ENCODE results near the gene MYPOP.
A peak's percentile ranks its signal among the peaks of the same experiment; 100 is the strongest.

Gene MYPOP

GRCh38 chr19:45895519-45895972 is 6.9 kb downstream of the MYPOP start:
- H3K27me3 ChIP-seq (ENCODE audit: insufficient read depth, poor library complexity, severe bottlenecking), result no peaks in the 10 kb centered on the region
- no peak overlapping the region for H3K27ac ChIP-seq (replicated peaks)
- DNase-seq (ENCODE audit: low read depth in 1 of 2, low spot score in 1 of 2), result no peak
- no peak overlapping the region for H3K4me3 ChIP-seq (replicated peaks; ENCODE audit: insufficient read depth, low read length)
- TF ChIP-seq, protein P1, sequence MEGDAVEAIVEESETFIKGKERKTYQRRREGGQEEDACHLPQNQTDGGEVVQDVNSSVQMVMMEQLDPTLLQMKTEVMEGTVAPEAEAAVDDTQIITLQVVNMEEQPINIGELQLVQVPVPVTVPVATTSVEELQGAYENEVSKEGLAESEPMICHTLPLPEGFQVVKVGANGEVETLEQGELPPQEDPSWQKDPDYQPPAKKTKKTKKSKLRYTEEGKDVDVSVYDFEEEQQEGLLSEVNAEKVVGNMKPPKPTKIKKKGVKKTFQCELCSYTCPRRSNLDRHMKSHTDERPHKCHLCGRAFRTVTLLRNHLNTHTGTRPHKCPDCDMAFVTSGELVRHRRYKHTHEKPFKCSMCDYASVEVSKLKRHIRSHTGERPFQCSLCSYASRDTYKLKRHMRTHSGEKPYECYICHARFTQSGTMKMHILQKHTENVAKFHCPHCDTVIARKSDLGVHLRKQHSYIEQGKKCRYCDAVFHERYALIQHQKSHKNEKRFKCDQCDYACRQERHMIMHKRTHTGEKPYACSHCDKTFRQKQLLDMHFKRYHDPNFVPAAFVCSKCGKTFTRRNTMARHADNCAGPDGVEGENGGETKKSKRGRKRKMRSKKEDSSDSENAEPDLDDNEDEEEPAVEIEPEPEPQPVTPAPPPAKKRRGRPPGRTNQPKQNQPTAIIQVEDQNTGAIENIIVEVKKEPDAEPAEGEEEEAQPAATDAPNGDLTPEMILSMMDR (IDR thresholded peaks at IDR 0.05; ENCODE audit: insufficient read depth, low read length), result no peak

GRCh38 chr19:45890877-45891276 is 11.5 kb downstream of the MYPOP start:
- TF ChIP-seq POLR2AphosphoS5 (IDR thresholded peaks at IDR 0.05; ENCODE audit: low read depth) (no peak), SPI1 (IDR thresholded peaks at IDR 0.05; ENCODE audit: borderline replicate concordance, low read depth) (no peak), GABPA (IDR thresholded peaks at IDR 0.05; ENCODE audit: low read depth) (no peak)
- TF ChIP-seq, protein P1 (IDR thresholded peaks at IDR 0.05; ENCODE audit: insufficient read depth, low read length), result no peak
- TF ChIP-seq, protein P2, sequence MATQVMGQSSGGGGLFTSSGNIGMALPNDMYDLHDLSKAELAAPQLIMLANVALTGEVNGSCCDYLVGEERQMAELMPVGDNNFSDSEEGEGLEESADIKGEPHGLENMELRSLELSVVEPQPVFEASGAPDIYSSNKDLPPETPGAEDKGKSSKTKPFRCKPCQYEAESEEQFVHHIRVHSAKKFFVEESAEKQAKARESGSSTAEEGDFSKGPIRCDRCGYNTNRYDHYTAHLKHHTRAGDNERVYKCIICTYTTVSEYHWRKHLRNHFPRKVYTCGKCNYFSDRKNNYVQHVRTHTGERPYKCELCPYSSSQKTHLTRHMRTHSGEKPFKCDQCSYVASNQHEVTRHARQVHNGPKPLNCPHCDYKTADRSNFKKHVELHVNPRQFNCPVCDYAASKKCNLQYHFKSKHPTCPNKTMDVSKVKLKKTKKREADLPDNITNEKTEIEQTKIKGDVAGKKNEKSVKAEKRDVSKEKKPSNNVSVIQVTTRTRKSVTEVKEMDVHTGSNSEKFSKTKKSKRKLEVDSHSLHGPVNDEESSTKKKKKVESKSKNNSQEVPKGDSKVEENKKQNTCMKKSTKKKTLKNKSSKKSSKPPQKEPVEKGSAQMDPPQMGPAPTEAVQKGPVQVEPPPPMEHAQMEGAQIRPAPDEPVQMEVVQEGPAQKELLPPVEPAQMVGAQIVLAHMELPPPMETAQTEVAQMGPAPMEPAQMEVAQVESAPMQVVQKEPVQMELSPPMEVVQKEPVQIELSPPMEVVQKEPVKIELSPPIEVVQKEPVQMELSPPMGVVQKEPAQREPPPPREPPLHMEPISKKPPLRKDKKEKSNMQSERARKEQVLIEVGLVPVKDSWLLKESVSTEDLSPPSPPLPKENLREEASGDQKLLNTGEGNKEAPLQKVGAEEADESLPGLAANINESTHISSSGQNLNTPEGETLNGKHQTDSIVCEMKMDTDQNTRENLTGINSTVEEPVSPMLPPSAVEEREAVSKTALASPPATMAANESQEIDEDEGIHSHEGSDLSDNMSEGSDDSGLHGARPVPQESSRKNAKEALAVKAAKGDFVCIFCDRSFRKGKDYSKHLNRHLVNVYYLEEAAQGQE (IDR thresholded peaks at IDR 0.05; ENCODE audit: insufficient replicate concordance, low read depth), result no peak
- no peak for DNase-seq (ENCODE audit: low read depth in 1 of 2, low spot score in 1 of 2)
- H3K4me3 ChIP-seq (replicated peaks; ENCODE audit: insufficient read depth, low read length), result no peak overlapping the region
- H3K27ac ChIP-seq (replicated peaks), result no peak overlapping the region
- H3K27me3 ChIP-seq (ENCODE audit: insufficient read depth, poor library complexity, severe bottlenecking), result no peaks in the 10 kb centered on the region

DNA sequence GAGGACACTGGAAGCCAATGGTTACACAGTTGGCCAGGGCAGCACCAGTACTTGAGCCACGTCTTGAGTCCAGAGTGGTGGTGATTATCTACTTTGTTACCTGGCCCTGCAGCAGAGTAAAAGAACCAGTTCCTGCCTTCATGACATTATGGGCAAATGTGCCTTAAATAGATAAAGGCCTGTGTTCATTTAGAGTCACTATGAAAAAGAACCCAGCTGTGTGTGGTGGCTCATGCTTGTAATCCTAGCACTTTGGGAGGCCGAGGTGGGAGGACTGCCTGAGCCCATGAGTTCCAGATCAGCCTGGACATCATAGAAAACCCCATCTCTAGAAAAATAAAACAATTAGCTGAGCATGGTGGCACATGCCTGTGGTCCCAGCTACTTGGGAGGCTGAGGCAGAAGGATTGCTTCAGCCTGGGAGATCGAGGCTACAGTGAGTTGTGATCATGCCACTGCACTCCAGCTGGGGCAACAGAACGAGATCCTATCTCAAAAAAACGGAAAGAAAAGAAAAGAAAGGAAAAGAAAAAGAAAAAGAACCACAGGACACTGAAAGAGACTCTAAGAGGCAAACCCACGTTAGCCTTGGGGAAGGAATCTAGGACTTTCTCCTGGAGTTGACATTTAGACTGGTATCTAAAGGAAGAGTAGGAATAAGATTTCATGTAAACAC is 13.1 kb downstream of the MYPOP start:
- no peaks in the 10 kb centered on the region for H3K27me3 ChIP-seq (ENCODE audit: insufficient read depth, poor library complexity, severe bottlenecking)
- H3K27ac ChIP-seq (replicated peaks), result no peak overlapping the region
- TF ChIP-seq POLR2AphosphoS5 (IDR thresholded peaks at IDR 0.05; ENCODE audit: low read depth) (no peak), SPI1 (IDR thresholded peaks at IDR 0.05; ENCODE audit: borderline replicate concordance, low read depth) (no peak), GABPA (IDR thresholded peaks at IDR 0.05; ENCODE audit: low read depth) (no peak)
- TF ChIP-seq, protein P1 (IDR thresholded peaks at IDR 0.05; ENCODE audit: insufficient read depth, low read length), result no peak
- TF ChIP-seq, protein P2 (IDR thresholded peaks at IDR 0.05; ENCODE audit: insufficient replicate concordance, low read depth), result no peak
- DNase-seq (ENCODE audit: low read depth in 1 of 2, low spot score in 1 of 2), result no peak
- H3K4me3 ChIP-seq (replicated peaks; ENCODE audit: insufficient read depth, low read length), result no peak overlapping the region

GRCh38 chr19:45887200-45887710 is 15.2 kb downstream of the MYPOP start:
- no peaks in the 10 kb centered on the region for H3K27me3 ChIP-seq (ENCODE audit: insufficient read depth, poor library complexity, severe bottlenecking)
- peak overlapping the region; percentile 67 for H3K4me3 ChIP-seq (replicated peaks; ENCODE audit: insufficient read depth, low read length)
- TF ChIP-seq, protein P1 (IDR thresholded peaks at IDR 0.05; ENCODE audit: insufficient read depth, low read length), result no peak
- TF ChIP-seq, protein P2 (IDR thresholded peaks at IDR 0.05; ENCODE audit: insufficient replicate concordance, low read depth), result no peak
- TF ChIP-seq GABPA (IDR thresholded peaks at IDR 0.05; ENCODE audit: low read depth), result no peak
- TF ChIP-seq SPI1 (IDR thresholded peaks at IDR 0.05; ENCODE audit: borderline replicate concordance, low read depth), result no peak
- no peak for TF ChIP-seq POLR2AphosphoS5 (IDR thresholded peaks at IDR 0.05; ENCODE audit: low read depth)
- no peak for DNase-seq (ENCODE audit: low read depth in 1 of 2, low spot score in 1 of 2)
- H3K27ac ChIP-seq (replicated peaks), result peak overlapping the region; percentile 84
